HUES64 (cell line): ENCODE measurements around the gene PELO.
"Not testable (repeated sequence)": the region's sequence is repeated elsewhere in the genome, so short reads cannot be mapped to it uniquely, and the experiment has no call there.

ENCODE experiments used
- H3K27ac ChIP-seq: 2 replicates; pipeline ENCODE4 v1.7.0; 2013; ENCODE audit warnings: low read depth, low read length, inconsistent platforms
- H3K27me3 ChIP-seq: 2 replicates; pipeline ENCODE4 v1.6.1; 2013; ENCODE audit warnings: mild to moderate bottlenecking, low read length; ENCODE audit not compliant: insufficient read depth
- H3K36me3 ChIP-seq: 2 replicates; pipeline ENCODE4 v1.6.1; 2013; ENCODE audit warnings: mild to moderate bottlenecking, low read length; ENCODE audit not compliant: insufficient read depth
- H3K4me1 ChIP-seq: 2 replicates; pipeline ENCODE4 v1.6.1; 2013; ENCODE audit warnings: mild to moderate bottlenecking, low read length, moderate library complexity; ENCODE audit not compliant: insufficient read depth
- H3K4me3 ChIP-seq: 2 replicates; pipeline ENCODE4 v1.5.1; 2013; ENCODE audit warnings: mild to moderate bottlenecking, low read length, moderate library complexity
- H3K9ac ChIP-seq: 2 replicates; pipeline ENCODE4 v1.6.1; 2013; ENCODE audit warnings: mild to moderate bottlenecking, low read depth, low read length
- H3K9me3 ChIP-seq: 2 replicates; pipeline ENCODE4 v1.6.1; 2013; ENCODE audit warnings: low read depth, low read length; ENCODE audit not compliant: insufficient read depth
- WGBS: fragments of 150-250, 120-280 bp; methylation state at CpG from one replicate; pipeline ENCODE4 v1.1.7; 2013; ENCODE audit warnings: missing lambda C conversion rate; 5-methylcytosine and 5-hydroxymethylcytosine counted together

PELO gene

GRCh38 chr5:52810426-52810825 is 22.7 kb downstream of the PELO start:
- Histone ChIP-seq H3K27ac (no peak overlapping the region), H3K36me3 (no peaks in the 10 kb centered on the region), H3K4me1 (0 out of 2 replicates have a peak, but pooled peaks cover 7% of the 10 kb centered on the region), H3K27me3 (no peaks in the 10 kb centered on the region), H3K9me3 (no peaks in the 10 kb centered on the region), H3K4me3 (no peak overlapping the region), H3K9ac (no peak overlapping the region)
- WGBS: no CpG with 5 or more reads among the region's 1 CpG

GRCh38 chr5:52811067-52811749 is 23.5 kb downstream of the PELO start:
- 0 out of 2 replicates have a peak, but pooled peaks cover 7% of the 10 kb centered on the region for H3K4me1 ChIP-seq
- no peaks in the 10 kb centered on the region for H3K9me3 ChIP-seq
- no peaks in the 10 kb centered on the region for H3K27me3 ChIP-seq
- H3K4me3 ChIP-seq: no peak overlapping the region
- 100% methylated on average over 2 of the region's 3 CpGs for WGBS
- no peak overlapping the region for H3K27ac ChIP-seq
- no peak overlapping the region for H3K9ac ChIP-seq
- H3K36me3 ChIP-seq: no peaks in the 10 kb centered on the region

- no peak overlapping the region for H3K9ac ChIP-seq
- peaks cover 24% of the 10 kb centered on the region for H3K4me1 ChIP-seq
- no peak overlapping the region for H3K27ac ChIP-seq
- no peak overlapping the region for H3K4me3 ChIP-seq
- no peaks in the 10 kb centered on the region for H3K9me3 ChIP-seq
- H3K27me3 ChIP-seq: no peaks in the 10 kb centered on the region
- 96% methylated on average over 3 of the region's 4 CpGs for WGBS
- no peaks in the 10 kb centered on the region for H3K36me3 ChIP-seq
Observed at GRCh38 chr5:52814352-52815148, 26.8 kb downstream of the PELO start.

GRCh38 chr5:52817818-52818217 is 30.1 kb downstream of the PELO start:
- no peak overlapping the region for H3K4me3 ChIP-seq
- H3K27ac ChIP-seq: no peak overlapping the region
- 83% methylated on average over 1 of the region's 1 CpG for WGBS
- H3K9me3 ChIP-seq: no peaks in the 10 kb centered on the region
- H3K27me3 ChIP-seq: no peaks in the 10 kb centered on the region
- no peaks in the 10 kb centered on the region for H3K36me3 ChIP-seq
- no peak overlapping the region for H3K9ac ChIP-seq
- peaks cover 17% of the 10 kb centered on the region for H3K4me1 ChIP-seq

GRCh38 chr5:52818360-52818759 is 30.6 kb downstream of the PELO start:
- H3K4me1 ChIP-seq: peaks cover 17% of the 10 kb centered on the region
- H3K27me3 ChIP-seq: no peaks in the 10 kb centered on the region
- H3K27ac ChIP-seq: no peak overlapping the region
- no peaks in the 10 kb centered on the region for H3K9me3 ChIP-seq
- H3K36me3 ChIP-seq: no peaks in the 10 kb centered on the region
- H3K9ac ChIP-seq: no peak overlapping the region
- WGBS: no CpG with 5 or more reads among the region's 1 CpG
- H3K4me3 ChIP-seq: no peak overlapping the region

GRCh38 chr5:52818807-52819206 is 31.1 kb downstream of the PELO start:
- not testable (repeated sequence) for H3K4me3 ChIP-seq, H3K27ac ChIP-seq, H3K9me3 ChIP-seq, H3K9ac ChIP-seq, H3K36me3 ChIP-seq, H3K27me3 ChIP-seq
- peaks cover 17% of the 10 kb centered on the region for H3K4me1 ChIP-seq
- WGBS: 85% methylated on average over 3 of the region's 3 CpGs

GRCh38 chr5:52821901-52822300 is 34.2 kb downstream of the PELO start:
- 92% methylated on average over 1 of the region's 1 CpG for WGBS
- no peak overlapping the region for H3K27ac ChIP-seq
- no peak overlapping the region for H3K4me3 ChIP-seq
- H3K27me3 ChIP-seq: no peaks in the 10 kb centered on the region
- peaks cover 17% of the 10 kb centered on the region for H3K4me1 ChIP-seq
- H3K9me3 ChIP-seq: no peaks in the 10 kb centered on the region
- H3K9ac ChIP-seq: no peak overlapping the region
- no peaks in the 10 kb centered on the region for H3K36me3 ChIP-seq

- Histone ChIP-seq H3K36me3 (no peaks in the 10 kb centered on the region), H3K9ac (no peak overlapping the region), H3K4me3 (no peak overlapping the region), H3K4me1 (peaks cover 13% of the 10 kb centered on the region), H3K9me3 (no peaks in the 10 kb centered on the region), H3K27ac (no peak overlapping the region), H3K27me3 (no peaks in the 10 kb centered on the region)
- WGBS: 95% methylated on average over 6 of the region's 6 CpGs
Observed at GRCh38 chr5:52822437-52822836, 34.7 kb downstream of the PELO start.

- H3K4me3 ChIP-seq: no peak overlapping the region
- H3K9ac ChIP-seq: no peak overlapping the region
- peaks cover 3% of the 10 kb centered on the region; the same call in 1 of the 2 replicates for H3K9me3 ChIP-seq
- no peaks in the 10 kb centered on the region for H3K4me1 ChIP-seq
- H3K27ac ChIP-seq: no peak overlapping the region
- H3K27me3 ChIP-seq: no peaks in the 10 kb centered on the region
- no CpG with 5 or more reads among the region's 1 CpG for WGBS
- H3K36me3 ChIP-seq: no peaks in the 10 kb centered on the region
Observed at GRCh38 chr5:52824827-52825226, 37.1 kb downstream of the PELO start.

GRCh38 chr5:52825826-52826225 is 38.1 kb downstream of the PELO start:
- WGBS: 91% methylated on average over 2 of the region's 2 CpGs
- Histone ChIP-seq H3K27me3 (no peaks in the 10 kb centered on the region), H3K9ac (no peak overlapping the region), H3K9me3 (peaks cover 3% of the 10 kb centered on the region; the same call in 1 of the 2 replicates), H3K4me1 (no peaks in the 10 kb centered on the region), H3K27ac (no peak overlapping the region), H3K4me3 (no peak overlapping the region), H3K36me3 (no peaks in the 10 kb centered on the region)

GRCh38 chr5:52827815-52828214 is 40.1 kb downstream of the PELO start:
- H3K36me3 ChIP-seq: no peaks in the 10 kb centered on the region
- peaks cover 3% of the 10 kb centered on the region; the same call in 1 of the 2 replicates for H3K9me3 ChIP-seq
- H3K4me3 ChIP-seq: no peak overlapping the region
- H3K27ac ChIP-seq: no peak overlapping the region
- WGBS: 100% methylated on average over 1 of the region's 1 CpG
- H3K9ac ChIP-seq: no peak overlapping the region
- H3K27me3 ChIP-seq: no peaks in the 10 kb centered on the region
- no peaks in the 10 kb centered on the region for H3K4me1 ChIP-seq
